Caco-2 (cell line): ENCODE measurements around the gene HIPK2. TPM values are rescaled to one million over a fixed set of nuclear protein-coding genes. Genes with fewer than 3 reads are reported as not detected.

Source experiments
- BruUV-seq: library from RNA; stranded (reverse); fragments of 400-500 nt; replicated peaks from 2 replicates; lab custom pipeline; 2021; lab: Mats Ljungman, UMichigan
- CTCF ChIA-PET: fragments of 300-600 bp; sonication (Branson Sonifier 250); formaldehyde crosslinking; loops from one replicate; lab custom pipeline; 2022; ENCODE audit warnings: antibody characterized with exemption; lab: Charles Lee
- POLR2A ChIA-PET: fragments of 300-600 bp; sonication (Branson Sonifier 250); formaldehyde crosslinking; loops from one replicate; lab custom pipeline; 2022; ENCODE audit warnings: antibody characterized with exemption; lab: Charles Lee
- DNase-seq, 2 experiments: peaks; one replicate each; pipeline versions ENCODE4 v3.0.0 to v3.0.0-alpha.2; 2020 to 2022
- H3K27me3 ChIP-seq: replicated peaks from 2 replicates; pipeline ENCODE4 v1.6.0; 2011; ENCODE audit warnings: low read length; ENCODE audit not compliant: control insufficient read depth, insufficient read depth
- H3K36me3 ChIP-seq: 2 replicates; pipeline ENCODE4 v1.5.1; 2011; ENCODE audit warnings: low read length; ENCODE audit not compliant: control insufficient read depth, insufficient read depth
- H3K4me1 ChIP-seq: fragments of 250-450 bp; sonication (Bioruptor Pico); 2 replicates; pipeline ENCODE4 v1.5.1; 2020; ENCODE audit warnings: mild to moderate bottlenecking
- H3K4me3 ChIP-seq: 2 replicates; pipeline ENCODE4 v1.5.1; 2011; ENCODE audit warnings: low read depth, mild to moderate bottlenecking, control low read depth, low read length
- H3K9me3 ChIP-seq: fragments of 250-450 bp; sonication (Bioruptor Pico); 2 replicates; pipeline ENCODE4 v1.5.1; 2020; ENCODE audit warnings: mild to moderate bottlenecking, moderate library complexity
- H3K27ac Mint-ChIP-seq: one replicate; pipeline ENCODE4 v1.8.0; 2022; ENCODE audit warnings: mixed read lengths; ENCODE audit not compliant: unreplicated experiment
- H3K27me3 Mint-ChIP-seq: one replicate; pipeline ENCODE4 v1.8.0; 2022; ENCODE audit warnings: mixed read lengths; ENCODE audit not compliant: insufficient read depth, unreplicated experiment
- H3K36me3 Mint-ChIP-seq: one replicate; pipeline ENCODE4 v1.8.0; 2022; ENCODE audit warnings: mild to moderate bottlenecking, mixed read lengths; ENCODE audit not compliant: insufficient read depth, unreplicated experiment
- H3K4me1 Mint-ChIP-seq: one replicate; pipeline ENCODE4 v1.8.0; 2022; ENCODE audit warnings: low read depth, mixed read lengths; ENCODE audit not compliant: unreplicated experiment
- H3K4me3 Mint-ChIP-seq: one replicate; pipeline ENCODE4 v1.8.0; 2022; ENCODE audit warnings: mild to moderate bottlenecking, moderate library complexity, mixed read lengths; ENCODE audit not compliant: unreplicated experiment
- H3K9me3 Mint-ChIP-seq: one replicate; pipeline ENCODE4 v1.8.0; 2022; ENCODE audit warnings: mixed read lengths; ENCODE audit not compliant: unreplicated experiment
- intact Hi-C: fragments of 100-400 bp; cut with micrococcal nuclease; formaldehyde crosslinking; loops from one replicate; pipeline ENCODE4 v1.10.0; 2022; ENCODE audit not compliant: unreplicated experiment
- total RNA-seq: library from RNA; stranded (reverse); gene quantifications from 2 replicates; pipeline ENCODE4 v1.2.3, GENCODE V29; 2022
- TF ChIP-seq, protein P1 (sequence below), 2 experiments: fragments of 200-600 bp in 1 of 2; IDR thresholded peaks; 1 replicate in 1 of 2; 2 replicates in 1 of 2; pipeline versions ENCODE4 v1.5.1 to v1.8.0; 2011 to 2022; ENCODE audit warnings: antibody characterized with exemption in 1 of 2, control low read depth in 1 of 2, inconsistent platforms in 1 of 2, low read depth in 1 of 2, low read length in 1 of 2, mild to moderate bottlenecking in 1 of 2, moderate library complexity in 1 of 2; ENCODE audit not compliant: insufficient read depth in 1 of 2, severe bottlenecking in 1 of 2, unreplicated experiment in 1 of 2

Gene HIPK2
- total RNA-seq, 1 experiment from 2014 or later: 42.8 TPM

DNA sequence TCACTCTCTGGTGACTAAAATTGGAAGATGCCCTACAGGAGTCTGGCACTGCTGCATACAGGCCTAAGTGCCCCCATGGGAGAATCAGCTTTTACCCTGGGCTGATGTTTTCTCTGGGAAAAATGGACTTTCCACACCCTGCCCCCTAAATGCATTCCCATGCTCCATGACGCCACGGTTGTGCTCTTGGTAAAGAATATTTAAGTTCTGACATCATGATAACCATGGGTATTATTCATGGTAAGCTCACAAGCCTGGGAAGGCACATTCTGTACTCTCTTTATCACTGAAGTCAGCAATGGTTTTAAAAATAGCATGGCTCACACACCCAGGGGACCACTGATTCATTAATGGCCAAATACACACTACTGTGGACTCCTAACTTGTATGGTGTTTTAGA is 43.4 kb downstream of the HIPK2 start:
- Histone ChIP-seq H3K36me3 (no peaks in the 10 kb centered on the region), H3K9me3 (no peaks in the 10 kb centered on the region), H3K27me3 (no peaks in the 10 kb centered on the region), H3K4me1 (peaks cover 9% of the 10 kb centered on the region; the same call in 1 of the 2 replicates), H3K4me3 (no peak overlapping the region)
- no TSS peak for BruUV-seq
- intact Hi-C loops: no loop called here
- CTCF ChIA-PET: no interaction called here
- peaks cover 19% of the 10 kb centered on the region for H3K4me1 Mint-ChIP-seq
- no peak overlapping the region for H3K27ac Mint-ChIP-seq
- DNase-seq: no peak
- no peaks in the 10 kb centered on the region for H3K9me3 Mint-ChIP-seq
- POLR2A ChIA-PET: no interaction called here
- peaks cover under 1% of the 10 kb centered on the region for H3K36me3 Mint-ChIP-seq
- no peaks in the 10 kb centered on the region for H3K27me3 Mint-ChIP-seq
- TF ChIP-seq, protein P1, sequence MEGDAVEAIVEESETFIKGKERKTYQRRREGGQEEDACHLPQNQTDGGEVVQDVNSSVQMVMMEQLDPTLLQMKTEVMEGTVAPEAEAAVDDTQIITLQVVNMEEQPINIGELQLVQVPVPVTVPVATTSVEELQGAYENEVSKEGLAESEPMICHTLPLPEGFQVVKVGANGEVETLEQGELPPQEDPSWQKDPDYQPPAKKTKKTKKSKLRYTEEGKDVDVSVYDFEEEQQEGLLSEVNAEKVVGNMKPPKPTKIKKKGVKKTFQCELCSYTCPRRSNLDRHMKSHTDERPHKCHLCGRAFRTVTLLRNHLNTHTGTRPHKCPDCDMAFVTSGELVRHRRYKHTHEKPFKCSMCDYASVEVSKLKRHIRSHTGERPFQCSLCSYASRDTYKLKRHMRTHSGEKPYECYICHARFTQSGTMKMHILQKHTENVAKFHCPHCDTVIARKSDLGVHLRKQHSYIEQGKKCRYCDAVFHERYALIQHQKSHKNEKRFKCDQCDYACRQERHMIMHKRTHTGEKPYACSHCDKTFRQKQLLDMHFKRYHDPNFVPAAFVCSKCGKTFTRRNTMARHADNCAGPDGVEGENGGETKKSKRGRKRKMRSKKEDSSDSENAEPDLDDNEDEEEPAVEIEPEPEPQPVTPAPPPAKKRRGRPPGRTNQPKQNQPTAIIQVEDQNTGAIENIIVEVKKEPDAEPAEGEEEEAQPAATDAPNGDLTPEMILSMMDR (IDR thresholded peaks at IDR 0.05; ENCODE audit: insufficient read depth in 1 of 2, low read depth in 1 of 2, low read length in 1 of 2, severe bottlenecking in 1 of 2, unreplicated experiment in 1 of 2): no peak
- no peak overlapping the region for H3K4me3 Mint-ChIP-seq

DNA sequence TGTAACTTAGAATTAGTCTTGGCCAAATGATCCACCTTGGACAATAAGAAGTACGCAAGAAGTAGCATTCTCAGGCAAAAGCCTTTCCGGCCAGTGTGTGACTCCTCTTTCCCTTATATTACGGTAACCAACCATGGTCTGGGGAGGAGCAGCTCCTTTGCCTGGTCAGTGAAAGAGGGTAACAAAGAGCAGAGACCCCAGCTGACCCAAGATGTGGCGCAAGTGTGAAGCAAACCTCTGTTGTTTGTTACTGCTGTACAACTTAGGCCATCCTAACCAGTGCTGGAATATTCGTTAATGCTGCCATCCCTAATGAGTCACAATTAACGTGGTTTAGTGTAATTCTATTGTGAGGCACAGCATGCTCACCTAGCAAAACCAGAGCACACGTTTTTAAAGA is 44.0 kb downstream of the HIPK2 start:
- Histone ChIP-seq H3K36me3 (no peaks in the 10 kb centered on the region), H3K27me3 (no peaks in the 10 kb centered on the region), H3K4me3 (no peak overlapping the region), H3K4me1 (peaks cover 9% of the 10 kb centered on the region; the same call in 1 of the 2 replicates), H3K9me3 (no peaks in the 10 kb centered on the region)
- Mint-ChIP-seq H3K9me3 (no peaks in the 10 kb centered on the region), H3K27me3 (no peaks in the 10 kb centered on the region), H3K4me3 (no peak overlapping the region), H3K36me3 (peaks cover 7% of the 10 kb centered on the region), H3K4me1 (peaks cover 19% of the 10 kb centered on the region), H3K27ac (no peak overlapping the region)
- ChIA-PET CTCF (no interaction called here), POLR2A (no interaction called here)
- TF ChIP-seq, protein P1 (IDR thresholded peaks at IDR 0.05; ENCODE audit: insufficient read depth in 1 of 2, low read depth in 1 of 2, low read length in 1 of 2, severe bottlenecking in 1 of 2, unreplicated experiment in 1 of 2): no peak
- DNase-seq: no peak
- intact Hi-C loops: no loop called here
- no TSS peak for BruUV-seq

DNA sequence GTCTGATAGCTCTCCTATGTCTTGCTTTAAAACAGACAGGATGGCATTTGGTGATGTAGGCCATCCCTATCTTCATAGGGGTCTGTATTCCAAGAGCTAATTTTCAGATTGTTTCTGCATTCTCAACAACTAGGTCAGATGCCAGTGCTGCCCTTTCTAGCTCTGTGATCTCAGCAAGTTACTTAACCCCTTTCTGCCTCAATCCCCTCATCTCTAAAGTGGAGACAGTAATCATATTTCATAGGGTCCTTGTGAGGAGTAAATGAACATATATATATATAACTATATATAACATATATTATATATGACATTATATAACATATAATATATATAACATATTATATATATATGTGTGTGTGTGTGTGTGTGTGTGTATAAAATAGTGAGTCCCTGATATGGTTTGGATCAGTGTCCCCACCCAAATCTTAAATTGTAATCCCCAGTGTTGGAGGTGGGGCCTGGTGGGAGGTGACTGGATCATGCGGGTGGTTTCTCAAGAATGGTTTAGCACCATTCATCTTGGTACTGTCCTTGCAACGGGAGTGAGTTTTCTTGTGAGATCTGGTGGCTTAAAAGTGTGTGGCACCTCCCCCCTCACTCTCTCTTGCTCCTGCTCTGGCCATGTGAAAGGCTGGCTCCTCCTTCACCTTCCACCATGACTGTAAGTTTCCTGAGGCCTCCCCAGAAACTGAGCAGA is 45.2 kb downstream of the HIPK2 start:
- peaks cover 7% of the 10 kb centered on the region for H3K36me3 Mint-ChIP-seq
- BruUV-seq: no TSS peak
- peaks cover 8% of the 10 kb centered on the region for H3K4me1 Mint-ChIP-seq
- no peak overlapping the region for H3K4me3 ChIP-seq
- H3K9me3 ChIP-seq: no peaks in the 10 kb centered on the region
- intact Hi-C loops: no loop called here
- no peaks in the 10 kb centered on the region for H3K27me3 Mint-ChIP-seq
- no peaks in the 10 kb centered on the region for H3K27me3 ChIP-seq
- POLR2A ChIA-PET: no interaction called here
- no peaks in the 10 kb centered on the region for H3K9me3 Mint-ChIP-seq
- DNase-seq: no peak
- TF ChIP-seq, protein P1 (IDR thresholded peaks at IDR 0.05; ENCODE audit: insufficient read depth in 1 of 2, low read depth in 1 of 2, low read length in 1 of 2, severe bottlenecking in 1 of 2, unreplicated experiment in 1 of 2): no peak
- no peaks in the 10 kb centered on the region; the same call in 1 of the 2 replicates for H3K4me1 ChIP-seq
- no peak overlapping the region for H3K27ac Mint-ChIP-seq
- no peaks in the 10 kb centered on the region; the same call in 1 of the 2 replicates for H3K36me3 ChIP-seq
- CTCF ChIA-PET: interaction anchor here (0.5 to 0.9 kb wide), 2 partner anchors 51 to 112 kb away, joined by 3 to 4 read pairs; no protein-coding TSS in a partner anchor
- no peak overlapping the region for H3K4me3 Mint-ChIP-seq
